IMR-90 (cell line): ENCODE data around the gene ARHGEF16. TPM values are rescaled to one million over a fixed set of nuclear protein-coding genes. Genes with fewer than 3 reads are reported as not detected.

Experiments
- ATAC-seq: fragments of 200-7000 bp; cut with Tn5 transposase; 2 replicates; pipeline ENCODE4 v1.9.1; 2020; ENCODE audit warnings: low read depth, mild to moderate bottlenecking, moderate library complexity
- BruUV-seq: library from RNA; stranded (reverse); fragments of 400-500 nt; replicated peaks from 2 replicates; lab custom pipeline; 2021; lab: Mats Ljungman, UMichigan
- CTCF ChIA-PET: fragments of 300-600 bp; formaldehyde crosslinking; extraction: SDS; loops from one replicate; lab custom pipeline; 2021; ENCODE audit warnings: antibody characterized with exemption; lab: Yijun Ruan, JAX
- POLR2A ChIA-PET: fragments of 300-600 bp; sonication (Branson Sonifier 250); formaldehyde crosslinking; loops from one replicate; lab custom pipeline; 2022; ENCODE audit warnings: antibody characterized with exemption; ENCODE audit not compliant: unreplicated experiment; lab: Charles Lee
- DNase-seq: peaks from one replicate; pipeline ENCODE4 v3.0.0; 2013
- H2AFZ ChIP-seq: replicated peaks from 2 replicates; pipeline ENCODE3; 2013; ENCODE audit warnings: low read length, mild to moderate bottlenecking; ENCODE audit not compliant: poor library complexity
- H2AK5ac ChIP-seq: 2 replicates; pipeline ENCODE4 v1.6.1; 2013; ENCODE audit warnings: low read depth, low read length, inconsistent platforms
- H2AK9ac ChIP-seq: replicated peaks from 2 replicates; pipeline ENCODE3; 2013; ENCODE audit warnings: mild to moderate bottlenecking, low read depth, low read length, moderate library complexity; ENCODE audit not compliant: poor library complexity
- H2BK120ac ChIP-seq: 2 replicates; pipeline ENCODE4 v1.6.1; 2013; ENCODE audit warnings: low read depth, low read length, inconsistent platforms
- H2BK15ac ChIP-seq: 3 replicates; pipeline ENCODE4 v1.6.1; 2013; ENCODE audit warnings: low read depth, low read length, inconsistent platforms
- H2BK20ac ChIP-seq: 2 replicates; pipeline ENCODE4 v1.6.1; 2013; ENCODE audit warnings: low read depth, mild to moderate bottlenecking, inconsistent platforms, low read length, moderate library complexity
- H2BK5ac ChIP-seq: 2 replicates; pipeline ENCODE4 v1.6.1; 2013; ENCODE audit warnings: mild to moderate bottlenecking, low read depth, low read length, inconsistent platforms; ENCODE audit not compliant: poor library complexity, severe bottlenecking
- H3K14ac ChIP-seq: replicated peaks from 2 replicates; pipeline ENCODE4 v1.6.1; 2013; ENCODE audit warnings: low read depth, low read length, inconsistent platforms
- H3K18ac ChIP-seq: 2 replicates; pipeline ENCODE4 v1.6.1; 2013; ENCODE audit warnings: low read depth, low read length, control low read depth
- H3K23ac ChIP-seq: 2 replicates; pipeline ENCODE4 v1.6.1; 2013; ENCODE audit warnings: low read depth, low read length, inconsistent platforms
- H3K27ac ChIP-seq: 2 replicates; pipeline ENCODE4 v1.5.1; 2013; ENCODE audit warnings: mild to moderate bottlenecking, control low read depth, low read length; ENCODE audit not compliant: insufficient read depth
- H3K27me3 ChIP-seq: 2 replicates; pipeline ENCODE4 v1.6.1; 2013; ENCODE audit warnings: low read length; ENCODE audit not compliant: control insufficient read depth, insufficient read depth
- H3K36me3 ChIP-seq: 2 replicates; pipeline ENCODE4 v1.6.1; 2013; ENCODE audit warnings: low read length, mixed read lengths; ENCODE audit not compliant: control insufficient read depth, insufficient read depth
- H3K4ac ChIP-seq: 2 replicates; pipeline ENCODE4 v1.6.1; 2013; ENCODE audit warnings: low read depth, low read length, inconsistent platforms
- H3K4me1 ChIP-seq: 2 replicates; pipeline ENCODE4 v1.6.1; 2013; ENCODE audit warnings: low read length, mixed read lengths; ENCODE audit not compliant: control insufficient read depth, insufficient read depth
- H3K4me2 ChIP-seq: 2 replicates; pipeline ENCODE4 v1.6.1; 2013; ENCODE audit warnings: low read depth, mild to moderate bottlenecking, control low read depth, low read length, moderate library complexity
- H3K4me3 ChIP-seq: 2 replicates; pipeline ENCODE4 v1.5.1; 2013; ENCODE audit warnings: low read depth, mild to moderate bottlenecking, control low read depth, low read length, moderate library complexity; ENCODE audit not compliant: insufficient read depth
- H3K56ac ChIP-seq: 2 replicates; pipeline ENCODE4 v1.6.1; 2013; ENCODE audit warnings: low read length, inconsistent platforms; ENCODE audit not compliant: insufficient read depth; ENCODE audit errors: extremely low read depth
- H3K79me1 ChIP-seq, 2 experiments: 2 replicates each; pipeline ENCODE4 v1.6.1; 2013; ENCODE audit warnings: low read length in 2 of 2, inconsistent platforms in 1 of 2, low read depth in 1 of 2
- H3K9ac ChIP-seq: 2 replicates; pipeline ENCODE4 v1.6.1; 2013; ENCODE audit warnings: low read depth, low read length, control low read depth
- H3K9me1 ChIP-seq: 2 replicates; pipeline ENCODE4 v1.6.1; 2013; ENCODE audit warnings: low read length, inconsistent platforms; ENCODE audit not compliant: insufficient read depth
- H3K9me3 ChIP-seq: 2 replicates; pipeline ENCODE4 v1.6.1; 2013; ENCODE audit warnings: low read length; ENCODE audit not compliant: control insufficient read depth, insufficient read depth
- H4K20me1 ChIP-seq: 2 replicates; pipeline ENCODE4 v1.6.1; 2013; ENCODE audit warnings: low read length, inconsistent platforms; ENCODE audit not compliant: insufficient read depth
- H4K5ac ChIP-seq: 2 replicates; pipeline ENCODE4 v1.6.1; 2013; ENCODE audit warnings: mild to moderate bottlenecking, low read depth, low read length, control low read depth
- H4K8ac ChIP-seq, 2 experiments: 2 replicates each; pipeline ENCODE4 v1.6.1; 2013; ENCODE audit warnings: low read depth in 2 of 2, low read length in 2 of 2, control low read depth in 1 of 2, inconsistent platforms in 1 of 2
- H4K91ac ChIP-seq: 2 replicates; pipeline ENCODE4 v1.6.1; 2013; ENCODE audit warnings: low read depth, low read length, inconsistent platforms; ENCODE audit not compliant: insufficient read depth
- BHLHE40 ChIP-seq: fragments of 150-350 bp; IDR thresholded peaks from 2 replicates; pipeline ENCODE4 v1.6.1; 2016; ENCODE audit warnings: mild to moderate bottlenecking, low read depth, low read length
- CEBPB ChIP-seq: IDR thresholded peaks from 2 replicates; pipeline ENCODE4 v1.6.1; 2012; ENCODE audit warnings: low read depth, low read length, improper control_type of control experiment
- CHD1 ChIP-seq: IDR thresholded peaks from 2 replicates; pipeline ENCODE4 v1.6.1; 2012; ENCODE audit warnings: low read depth, low read length, improper control_type of control experiment
- CTCF ChIP-seq: conservative IDR thresholded peaks from 2 replicates; pipeline ENCODE4 v1.5.1; 2012; ENCODE audit warnings: mild to moderate bottlenecking, low read depth, low read length, improper control_type of control experiment
- ELK1 ChIP-seq: fragments of 150-350 bp; IDR thresholded peaks from 2 replicates; pipeline ENCODE4 v1.6.1; 2016; ENCODE audit warnings: low read depth, mild to moderate bottlenecking, low read length, moderate library complexity, borderline replicate concordance
- FOS ChIP-seq: fragments of 150-350 bp; IDR thresholded peaks from 2 replicates; pipeline ENCODE4 v1.6.1; 2016; ENCODE audit warnings: low read depth, low read length
- MAZ ChIP-seq: IDR thresholded peaks from 2 replicates; pipeline ENCODE4 v1.6.1; 2012; ENCODE audit warnings: low read depth, mild to moderate bottlenecking, low read length, improper control_type of control experiment, moderate library complexity, borderline replicate concordance
- MXI1 ChIP-seq: IDR thresholded peaks from 2 replicates; pipeline ENCODE4 v1.6.1; 2012; ENCODE audit warnings: low read depth, mild to moderate bottlenecking, low read length, moderate library complexity, borderline replicate concordance
- NFE2L2 ChIP-seq: fragments of 150-350 bp; IDR thresholded peaks from 2 replicates; pipeline ENCODE4 v1.6.1; 2016; ENCODE audit warnings: low read depth, mild to moderate bottlenecking, low read length
- POLR2A ChIP-seq: IDR thresholded peaks from 2 replicates; pipeline ENCODE4 v1.6.1; 2012; ENCODE audit warnings: mild to moderate bottlenecking, low read depth, low read length
- RAD21 ChIP-seq: IDR thresholded peaks from 2 replicates; pipeline ENCODE4 v1.6.1; 2012; ENCODE audit warnings: low read length, improper control_type of control experiment
- RCOR1 ChIP-seq: IDR thresholded peaks from 2 replicates; pipeline ENCODE4 v1.6.1; 2012; ENCODE audit warnings: mild to moderate bottlenecking, low read length, improper control_type of control experiment; ENCODE audit not compliant: insufficient replicate concordance
- RFX5 ChIP-seq: IDR thresholded peaks from 2 replicates; pipeline ENCODE4 v1.8.0; 2012; ENCODE audit warnings: low read depth, mild to moderate bottlenecking, low read length, moderate library complexity
- SMC3 ChIP-seq: fragments of 150-350 bp; IDR thresholded peaks from 2 replicates; pipeline ENCODE4 v1.6.1; 2016; ENCODE audit warnings: low read depth, mild to moderate bottlenecking, antibody characterized with exemption, low read length, moderate library complexity
- USF2 ChIP-seq: fragments of 150-350 bp; IDR thresholded peaks from 2 replicates; pipeline ENCODE4 v1.6.1; 2017; ENCODE audit warnings: mild to moderate bottlenecking, antibody characterized with exemption, low read length, low read depth
- WGBS, 2 experiments: methylation state at CpG; one replicate each; pipeline versions ENCODE4 v1.1.5 to v1.1.7; 2013; ENCODE audit warnings: missing lambda C conversion rate in 2 of 2; ENCODE audit not compliant: insufficient read length in 1 of 2; ENCODE audit errors: extremely low coverage in 2 of 2; 5-methylcytosine and 5-hydroxymethylcytosine counted together
- dilution Hi-C: fragments of 300-500 bp; cut with HindIII; formaldehyde crosslinking; loops from one replicate; pipeline ENCODE4 v1.14.3; 2018; ENCODE audit warnings: low sequenced_read_pairs; ENCODE audit not compliant: unreplicated experiment
- in situ Hi-C: fragments of 300-500 bp; cut with MboI; formaldehyde crosslinking; loops from 3 replicates; pipeline ENCODE4 v1.14.3; 2019; ENCODE audit warnings: low sequenced_read_pairs, inconsistent platforms, mixed read lengths
- intact Hi-C: fragments of 100-400 bp; cut with micrococcal nuclease; formaldehyde crosslinking; loops from 2 replicates; pipeline ENCODE4 v1.10.0; 2022
- polyA plus RNA-seq, 3 experiments: library from polyadenylated mRNA; depleted of rRNA; stranded (reverse); fragments of >200 nt; gene quantifications; 2 replicates each; pipeline ENCODE4 v1.2.3, GENCODE V29; 2012; ENCODE audit warnings: low replicate concordance in 1 of 3
- total RNA-seq: library from RNA; depleted of rRNA; stranded (reverse); fragments of >200 nt; gene quantifications from 2 replicates; pipeline ENCODE4 v1.2.3, GENCODE V29; 2012

ARHGEF16 gene
- total and polyA plus RNA-seq, 2 of the 4 experiments (the other 2 are of a cell fraction): 0.18 to 0.39 TPM

GRCh38 chr1:3444736-3445135, 9.7 kb upstream of the ARHGEF16 start:
- Histone ChIP-seq H2AK5ac (no peak overlapping the region), H2BK120ac (no peak overlapping the region), H3K79me1 (no peaks in the 10 kb centered on the region), H3K27ac (no peak overlapping the region), H2BK20ac (no peak overlapping the region), H2AFZ (no peak overlapping the region), H3K4me1 (no peaks in the 10 kb centered on the region), H4K20me1 (no peaks in the 10 kb centered on the region), H4K91ac (no peak overlapping the region), H3K27me3 (peaks cover 36% of the 10 kb centered on the region), H3K9me1 (no peaks in the 10 kb centered on the region), H2BK5ac (no peak overlapping the region), H3K14ac (no peak overlapping the region), H4K5ac (no peak overlapping the region), H3K36me3 (no peaks in the 10 kb centered on the region), H3K18ac (no peak overlapping the region), H3K4me2 (no peak overlapping the region), H3K4ac (no peak overlapping the region), H3K23ac (no peak overlapping the region), H3K4me3 (no peak overlapping the region), H2BK15ac (no peak overlapping the region), H3K9ac (no peak overlapping the region), H4K8ac (no peak overlapping the region), H3K56ac (no peak overlapping the region), H2AK9ac (no peak overlapping the region), H3K9me3 (no peaks in the 10 kb centered on the region; the same call in 1 of the 2 replicates)
- dilution Hi-C loops: no loop called here
- CTCF ChIA-PET: interaction anchor here (1.4 kb wide), 1 partner anchor 186 kb away, joined by 6 read pairs; no protein-coding TSS in a partner anchor
- no peak for TF ChIP-seq RFX5
- no peak for TF ChIP-seq RAD21
- TF ChIP-seq USF2: no peak
- no peak for TF ChIP-seq FOS
- TF ChIP-seq POLR2A: no peak
- no peak for TF ChIP-seq RCOR1
- no peak for TF ChIP-seq BHLHE40
- TF ChIP-seq CEBPB: no peak
- TF ChIP-seq ELK1: no peak
- no peak for TF ChIP-seq NFE2L2
- TF ChIP-seq MAZ: no peak
- TF ChIP-seq SMC3: no peak
- TF ChIP-seq MXI1: no peak
- TF ChIP-seq CTCF: no peak
- TF ChIP-seq CHD1: no peak
- 73% methylated on average over 2 of the region's 10 CpGs; no CpG with 5 or more reads in 1 of the 2 experiments for WGBS, 2 experiments
- ATAC-seq: no peak
- no TSS peak for BruUV-seq
- no peak for DNase-seq
- intact Hi-C loops: no loop called here
- POLR2A ChIA-PET: no interaction called here
- in situ Hi-C loops: no loop called here
